BLaER1 treated with 17β-estradiol and CSF1 and Interleukin-3, amounts not matched to agents 10 nM and 100 nM (cell line): ENCODE results near the gene ADCYAP1.

Experiments
- H3K27ac ChIP-seq, 11 experiments: shearing (Covaris generic); formaldehyde crosslinking; 2 replicates each; pipeline ENCODE4 v1.8.1; 2022
- H3K27me3 ChIP-seq, 11 experiments: shearing (Covaris generic); formaldehyde crosslinking; 2 replicates each; pipeline ENCODE4 v1.8.1; 2022
- H3K36me3 ChIP-seq, 11 experiments: shearing (Covaris generic); formaldehyde crosslinking; 2 replicates each; pipeline ENCODE4 v1.8.1; 2022
- H3K4me1 ChIP-seq, 10 experiments: shearing (Covaris generic); formaldehyde crosslinking; 2 replicates each; pipeline ENCODE4 v1.8.1; 2022
- H3K4me2 ChIP-seq, 11 experiments: shearing (Covaris generic); formaldehyde crosslinking; 2 replicates each; pipeline ENCODE4 v1.8.1; 2022
- H3K4me3 ChIP-seq, 10 experiments: shearing (Covaris generic); formaldehyde crosslinking; 2 replicates each; pipeline ENCODE4 v1.8.1; 2022
- H3K9ac ChIP-seq, 11 experiments: shearing (Covaris generic); formaldehyde crosslinking; 2 replicates each; pipeline ENCODE4 v1.8.1; 2022
- H3K9me3 ChIP-seq, 11 experiments: shearing (Covaris generic); formaldehyde crosslinking; replicated peaks in 1 of 11; 2 replicates each; pipeline ENCODE4 v1.8.1; 2022
- H4K20me1 ChIP-seq, 11 experiments: shearing (Covaris generic); formaldehyde crosslinking; 2 replicates each; pipeline ENCODE4 v1.8.1; 2022
- Cebpa-rat ChIP-seq, 11 experiments: shearing (Covaris generic); IDR thresholded peaks; 2 replicates each; pipeline ENCODE4 v1.8.1; 2022

The ADCYAP1 gene

DNA sequence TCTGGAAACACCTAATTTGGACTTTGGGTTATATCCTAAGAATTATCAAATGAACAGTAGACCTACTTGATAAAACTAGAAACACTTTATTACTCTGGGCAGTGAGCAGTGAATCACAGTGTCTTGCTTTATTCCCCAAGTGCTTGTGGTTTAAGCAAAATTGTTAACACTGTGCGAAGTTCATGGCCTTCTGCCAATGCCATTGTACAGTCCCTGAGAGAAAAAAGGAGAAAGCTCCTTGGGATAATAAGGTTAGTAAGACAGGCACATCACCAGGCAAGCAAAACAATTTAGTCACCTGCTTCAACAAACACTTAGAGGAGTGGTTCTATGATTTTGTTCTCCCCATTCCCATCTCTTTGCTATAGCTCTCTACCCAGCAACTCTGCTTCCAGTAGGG lies 39.8 kb downstream of the ADCYAP1 start:
- no peak overlapping the region for H3K9ac ChIP-seq
- no peaks in the 10 kb centered on the region for H4K20me1 ChIP-seq
- H3K27me3 ChIP-seq: no peaks in the 10 kb centered on the region
- no peak overlapping the region for H3K4me3 ChIP-seq
- H3K27ac ChIP-seq: no peak overlapping the region
- TF ChIP-seq Cebpa-rat (IDR thresholded peaks at IDR 0.05): no peak
- no peak overlapping the region for H3K4me2 ChIP-seq
- H3K4me1 ChIP-seq: peaks cover 0 to 4% (median 2%) of the 10 kb centered on the region in 10 experiments; a peak in 10 of 20 replicates
- no peaks in the 10 kb centered on the region for H3K36me3 ChIP-seq
- peaks cover 0 to 6% (median 0%) of the 10 kb centered on the region in 11 experiments; a peak in 4 of 22 replicates for H3K9me3 ChIP-seq

GRCh38 chr18:949724-950631 lies 45.3 kb downstream of the ADCYAP1 start:
- TF ChIP-seq Cebpa-rat (IDR thresholded peaks at IDR 0.05): no peak

GRCh38 chr18:950882-951495 lies 46.3 kb downstream of the ADCYAP1 start:
- no peaks in the 10 kb centered on the region for H4K20me1 ChIP-seq
- no peak overlapping the region for H3K9ac ChIP-seq
- H3K4me3 ChIP-seq: no peak overlapping the region
- no peak for TF ChIP-seq Cebpa-rat (IDR thresholded peaks at IDR 0.05)
- no peaks in the 10 kb centered on the region for H3K27me3 ChIP-seq
- peaks cover 0 to 15% (median 11%) of the 10 kb centered on the region in 10 experiments; a peak in 11 of 20 replicates for H3K4me1 ChIP-seq
- no peaks in the 10 kb centered on the region for H3K36me3 ChIP-seq
- peaks cover 0 to 37% (median 13%) of the 10 kb centered on the region in 11 experiments; a peak in 11 of 22 replicates for H3K9me3 ChIP-seq
- no peak overlapping the region for H3K27ac ChIP-seq
- H3K4me2 ChIP-seq: no peak overlapping the region

More at GRCh38 chr18:949724-950631, 45.3 kb downstream of the ADCYAP1 start:
- Histone ChIP-seq H3K36me3 (no peaks in the 10 kb centered on the region), H4K20me1 (no peaks in the 10 kb centered on the region), H3K4me3 (no peak overlapping the region), H3K27ac (peak overlapping the region in 1 of 11 experiments; percentile 6; a peak in 1 of 22 replicates), H3K4me2 (peak overlapping the region in 8 of 11 experiments; percentile 18 to 53 (median 44); a peak in 11 of 22 replicates), H3K4me1 (peaks cover 0 to 15% (median 11%) of the 10 kb centered on the region in 10 experiments; a peak in 11 of 20 replicates), H3K9me3 (peaks cover 0 to 37% (median 13%) of the 10 kb centered on the region in 11 experiments; a peak in 11 of 22 replicates), H3K9ac (no peak overlapping the region), H3K27me3 (no peaks in the 10 kb centered on the region)

DNA sequence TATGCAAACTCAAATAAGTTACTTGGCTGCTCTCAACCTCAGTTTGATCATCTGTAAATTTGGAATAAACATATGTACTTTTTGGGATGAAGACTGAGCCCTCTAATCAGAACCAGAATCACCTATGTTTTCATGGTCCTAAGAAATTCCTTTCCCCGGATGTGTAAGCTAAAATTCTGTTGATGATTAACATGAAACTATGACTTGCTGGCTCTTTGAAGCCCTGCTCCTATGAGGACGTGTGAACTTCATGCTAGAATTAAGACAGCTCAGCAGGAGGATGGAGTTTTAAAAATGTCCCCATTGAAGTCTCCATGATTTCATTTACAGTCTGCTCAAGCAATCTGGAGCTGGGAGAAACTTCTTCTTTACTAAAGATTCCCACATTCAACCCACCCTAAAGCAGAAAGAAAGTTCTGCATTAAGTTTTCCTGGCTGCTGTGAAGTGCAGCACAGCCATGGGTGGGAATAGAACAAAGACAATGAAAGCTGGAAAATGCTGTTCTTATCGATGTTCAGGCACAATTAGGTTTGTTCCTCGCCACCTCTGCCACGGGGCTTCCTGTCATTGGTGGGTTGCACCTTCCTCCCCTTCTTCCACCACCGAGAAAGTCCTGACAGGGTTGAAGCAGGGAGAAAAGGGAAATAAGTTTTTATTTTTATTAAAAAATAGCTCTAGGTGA lies 50.9 kb downstream of the ADCYAP1 start:
- H4K20me1 ChIP-seq: no peaks in the 10 kb centered on the region
- H3K9ac ChIP-seq: no peak overlapping the region
- H3K9me3 ChIP-seq: peaks cover 0 to 22% (median 8%) of the 10 kb centered on the region in 11 experiments; a peak in 10 of 22 replicates
- H3K27me3 ChIP-seq: no peaks in the 10 kb centered on the region
- H3K4me2 ChIP-seq: no peak overlapping the region
- no peaks in the 10 kb centered on the region; a peak in 1 of 20 replicates for H3K4me1 ChIP-seq
- H3K4me3 ChIP-seq: no peak overlapping the region
- no peaks in the 10 kb centered on the region for H3K36me3 ChIP-seq
- no peak overlapping the region for H3K27ac ChIP-seq
- TF ChIP-seq Cebpa-rat (IDR thresholded peaks at IDR 0.05): no peak

DNA sequence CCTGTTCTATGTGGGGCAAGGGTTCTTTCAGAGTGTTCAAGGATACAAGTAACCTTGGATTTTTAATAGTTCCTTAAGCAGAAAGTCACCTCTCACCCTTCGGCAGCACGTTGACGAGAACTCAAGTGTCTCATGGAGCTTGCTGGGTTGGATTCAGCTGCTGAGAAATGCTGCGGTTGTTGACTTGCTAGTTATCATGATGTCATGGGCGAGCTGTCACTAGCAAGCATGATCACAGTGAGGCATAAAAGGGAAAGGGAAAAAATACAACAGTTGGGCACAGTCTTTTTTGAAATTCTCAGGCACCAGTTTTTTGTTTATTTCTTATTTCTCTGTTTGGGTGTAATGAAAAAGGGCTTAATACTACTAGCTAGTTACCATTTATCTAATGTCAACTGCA lies 53.2 kb downstream of the ADCYAP1 start:
- Histone ChIP-seq H3K27ac (no peak overlapping the region), H3K4me2 (no peak overlapping the region), H3K9me3 (peaks cover 0 to 6% (median 0%) of the 10 kb centered on the region in 11 experiments; a peak in 2 of 22 replicates), H3K4me3 (no peak overlapping the region), H3K27me3 (no peaks in the 10 kb centered on the region), H3K9ac (no peak overlapping the region), H3K4me1 (peaks cover 0 to 8% (median 6%) of the 10 kb centered on the region in 10 experiments; a peak in 14 of 20 replicates), H3K36me3 (no peaks in the 10 kb centered on the region), H4K20me1 (no peaks in the 10 kb centered on the region)
- no peak for TF ChIP-seq Cebpa-rat (IDR thresholded peaks at IDR 0.05)

- no peak for TF ChIP-seq Cebpa-rat (IDR thresholded peaks at IDR 0.05)
- Histone ChIP-seq H4K20me1 (no peaks in the 10 kb centered on the region), H3K4me3 (no peak overlapping the region), H3K4me2 (no peak overlapping the region), H3K9me3 (no peaks in the 10 kb centered on the region), H3K4me1 (peaks cover 0 to 8% (median 6%) of the 10 kb centered on the region in 10 experiments; a peak in 14 of 20 replicates), H3K27ac (no peak overlapping the region), H3K9ac (no peak overlapping the region), H3K36me3 (no peaks in the 10 kb centered on the region), H3K27me3 (no peaks in the 10 kb centered on the region)
Observed at GRCh38 chr18:959854-960253, 55.2 kb downstream of the ADCYAP1 start.
